Karpas-422 (cell line): ENCODE results near the gene TMC3. TPM values are rescaled to one million over a fixed set of nuclear protein-coding genes. Genes with fewer than 3 reads are reported as not detected.
A peak's percentile ranks its signal among the peaks of the same experiment; 100 is the strongest.

ENCODE experiments used
- DNase-seq: peaks from one replicate; pipeline ENCODE4 v3.0.0-alpha.2; 2015
- H2AFZ ChIP-seq: fragments of 200-600 bp; sonication (generic); 2 replicates; pipeline ENCODE4 v1.6.1; 2014; ENCODE audit warnings: antibody characterized with exemption, low read length, mixed read lengths
- H3K27ac ChIP-seq: fragments of 200-600 bp; sonication (generic); 2 replicates; pipeline ENCODE4 v1.5.1; 2014; ENCODE audit warnings: mild to moderate bottlenecking, low read length, moderate library complexity
- H3K27me3 ChIP-seq: fragments of 200-600 bp; sonication (generic); 2 replicates; pipeline ENCODE4 v1.6.1; 2014; ENCODE audit warnings: low read length, mixed read lengths
- H3K36me3 ChIP-seq: fragments of 200-600 bp; sonication (generic); 2 replicates; pipeline ENCODE4 v1.6.1; 2014; ENCODE audit warnings: low read length, mixed read lengths; ENCODE audit not compliant: insufficient read depth
- H3K4me1 ChIP-seq: fragments of 200-600 bp; sonication (generic); 2 replicates; pipeline ENCODE4 v1.6.1; 2014; ENCODE audit warnings: mild to moderate bottlenecking, low read length, mixed read lengths
- H3K4me2 ChIP-seq: fragments of 200-600 bp; sonication (generic); 2 replicates; pipeline ENCODE4 v1.6.1; 2014; ENCODE audit warnings: low read length, low read depth, mild to moderate bottlenecking; ENCODE audit not compliant: poor library complexity, severe bottlenecking
- H3K4me3 ChIP-seq: fragments of 200-600 bp; sonication (generic); 2 replicates; pipeline ENCODE4 v1.5.1; 2014; ENCODE audit warnings: mild to moderate bottlenecking, antibody characterized with exemption, low read length, mixed read lengths
- H3K79me2 ChIP-seq: fragments of 200-600 bp; sonication (generic); 2 replicates; pipeline ENCODE4 v1.6.1; 2014; ENCODE audit warnings: mild to moderate bottlenecking, low read length, mixed read lengths
- H3K9ac ChIP-seq: fragments of 200-600 bp; sonication (generic); 2 replicates; pipeline ENCODE4 v1.6.0; 2014; ENCODE audit warnings: low read length
- H3K9me2 ChIP-seq: fragments of 200-600 bp; sonication (generic), shearing (Covaris generic); replicated peaks from 2 replicates; pipeline ENCODE4 v1.6.0; 2014; ENCODE audit warnings: mild to moderate bottlenecking, low read length, moderate library complexity; ENCODE audit not compliant: insufficient read depth
- H3K9me3 ChIP-seq: fragments of 300-700, 200-600 bp; sonication (generic); 2 replicates; pipeline ENCODE4 v1.6.1; 2014; ENCODE audit warnings: low read length, mixed read lengths
- H4K20me1 ChIP-seq: fragments of 200-600 bp; sonication (generic); 2 replicates; pipeline ENCODE4 v1.6.1; 2014; ENCODE audit warnings: mild to moderate bottlenecking, antibody characterized with exemption, low read length, low read depth; ENCODE audit not compliant: insufficient read depth
- total RNA-seq: library from RNA; depleted of rRNA; stranded (reverse); fragments of >200 nt; shearing (Covaris generic); gene quantifications from 2 replicates; pipeline ENCODE4 v1.2.3, GENCODE V29; 2014; ENCODE audit warnings: low replicate concordance

The TMC3 gene
- total RNA-seq, 1 experiment from 2014 or later, result not detected

GRCh38 chr15:81296186-81296585 is 77.8 kb downstream of the TMC3 start:
- Histone ChIP-seq H3K36me3 (no peaks in the 10 kb centered on the region), H3K9ac (no peak overlapping the region), H3K9me3 (no peaks in the 10 kb centered on the region), H3K9me2 (no peaks in the 10 kb centered on the region), H2AFZ (no peak overlapping the region), H4K20me1 (no peaks in the 10 kb centered on the region), H3K4me3 (no peak overlapping the region), H3K79me2 (no peaks in the 10 kb centered on the region), H3K27me3 (no peaks in the 10 kb centered on the region), H3K4me1 (peaks cover 28% of the 10 kb centered on the region), H3K4me2 (no peak overlapping the region), H3K27ac (no peak overlapping the region)
- DNase-seq, result no peak

GRCh38 chr15:81295486-81296121 is 78.4 kb downstream of the TMC3 start:
- Histone ChIP-seq H3K4me2 (no peak overlapping the region), H3K9ac (no peak overlapping the region), H3K36me3 (no peaks in the 10 kb centered on the region), H3K4me3 (no peak overlapping the region), H4K20me1 (no peaks in the 10 kb centered on the region), H2AFZ (no peak overlapping the region), H3K27me3 (no peaks in the 10 kb centered on the region), H3K27ac (no peak overlapping the region), H3K9me3 (no peaks in the 10 kb centered on the region), H3K79me2 (no peaks in the 10 kb centered on the region), H3K4me1 (peaks cover 27% of the 10 kb centered on the region), H3K9me2 (no peaks in the 10 kb centered on the region)
- DNase-seq, result no peak

DNA sequence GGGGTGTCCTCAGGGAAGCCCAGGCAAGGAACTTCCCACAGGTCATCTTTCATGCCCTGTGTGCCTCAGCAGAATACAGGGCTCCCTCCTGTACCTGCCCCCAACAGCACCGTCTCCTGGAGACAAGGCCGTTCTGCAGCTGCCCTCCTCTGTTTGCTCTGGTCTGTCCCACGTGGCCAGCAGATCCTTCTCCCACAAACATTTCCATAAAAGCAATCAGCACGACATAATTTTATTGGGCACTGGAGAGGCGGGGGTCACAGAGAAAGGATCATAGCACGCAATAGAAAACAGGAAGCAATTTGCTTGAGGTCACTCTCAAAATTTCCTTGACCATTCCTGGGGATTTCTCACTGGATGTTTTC is 79.5 kb downstream of the TMC3 start:
- Histone ChIP-seq H3K4me1 (peaks cover 27% of the 10 kb centered on the region), H3K27ac (no peak overlapping the region), H3K9me3 (no peaks in the 10 kb centered on the region), H3K4me3 (no peak overlapping the region), H2AFZ (peak overlapping the region; percentile 12; the same call in 1 of the 2 replicates), H3K4me2 (peak overlapping the region; percentile 24), H3K36me3 (no peaks in the 10 kb centered on the region), H3K9ac (peak overlapping the region; percentile 21; the same call in 1 of the 2 replicates), H3K79me2 (no peaks in the 10 kb centered on the region), H3K27me3 (no peaks in the 10 kb centered on the region), H3K9me2 (no peaks in the 10 kb centered on the region), H4K20me1 (no peaks in the 10 kb centered on the region)
- no peak for DNase-seq

- Histone ChIP-seq H3K4me1 (peaks cover 27% of the 10 kb centered on the region), H3K79me2 (no peaks in the 10 kb centered on the region), H3K27ac (peak overlapping the region; percentile 7; the same call in 1 of the 2 replicates), H3K9me3 (no peaks in the 10 kb centered on the region), H3K9me2 (no peaks in the 10 kb centered on the region), H3K27me3 (no peaks in the 10 kb centered on the region), H3K9ac (peak overlapping the region; percentile 21; the same call in 1 of the 2 replicates), H2AFZ (peak overlapping the region; percentile 12; the same call in 1 of the 2 replicates), H4K20me1 (no peaks in the 10 kb centered on the region), H3K4me2 (peak overlapping the region; percentile 24), H3K4me3 (no peak overlapping the region; the same call in 1 of the 2 replicates), H3K36me3 (no peaks in the 10 kb centered on the region)
- DNase-seq, result peak; percentile 58
Measured at GRCh38 chr15:81293728-81294515, 80.1 kb downstream of the TMC3 start.

- no peak overlapping the region for H3K4me2 ChIP-seq
- DNase-seq, result no peak
- H3K4me1 ChIP-seq, result peaks cover 27% of the 10 kb centered on the region
- no peaks in the 10 kb centered on the region for H4K20me1 ChIP-seq
- H3K9ac ChIP-seq, result no peak overlapping the region
- H3K36me3 ChIP-seq, result no peaks in the 10 kb centered on the region
- H2AFZ ChIP-seq, result no peak overlapping the region
- no peaks in the 10 kb centered on the region for H3K27me3 ChIP-seq
- H3K9me2 ChIP-seq, result no peaks in the 10 kb centered on the region
- H3K4me3 ChIP-seq, result no peak overlapping the region
- no peak overlapping the region for H3K27ac ChIP-seq
- H3K9me3 ChIP-seq, result no peaks in the 10 kb centered on the region
- H3K79me2 ChIP-seq, result no peaks in the 10 kb centered on the region
Measured at GRCh38 chr15:81292523-81293001, 81.5 kb downstream of the TMC3 start.

- Histone ChIP-seq H3K4me3 (no peak overlapping the region), H3K9me2 (no peaks in the 10 kb centered on the region), H2AFZ (no peak overlapping the region), H3K9me3 (no peaks in the 10 kb centered on the region), H3K4me1 (peaks cover 27% of the 10 kb centered on the region), H3K4me2 (no peak overlapping the region), H4K20me1 (no peaks in the 10 kb centered on the region), H3K36me3 (no peaks in the 10 kb centered on the region), H3K27me3 (no peaks in the 10 kb centered on the region), H3K27ac (no peak overlapping the region), H3K79me2 (no peaks in the 10 kb centered on the region), H3K9ac (no peak overlapping the region)
- DNase-seq, result no peak
Measured at GRCh38 chr15:81291916-81292522, 82.0 kb downstream of the TMC3 start.

GRCh38 chr15:81289910-81290309 is 84.1 kb downstream of the TMC3 start:
- Histone ChIP-seq H3K9ac (no peak overlapping the region), H3K9me2 (no peaks in the 10 kb centered on the region), H3K27ac (no peak overlapping the region), H3K4me3 (no peak overlapping the region), H2AFZ (no peak overlapping the region), H3K36me3 (no peaks in the 10 kb centered on the region), H3K4me2 (no peak overlapping the region), H3K27me3 (no peaks in the 10 kb centered on the region), H4K20me1 (no peaks in the 10 kb centered on the region), H3K79me2 (no peaks in the 10 kb centered on the region), H3K4me1 (peaks cover 24% of the 10 kb centered on the region), H3K9me3 (no peaks in the 10 kb centered on the region)
- no peak for DNase-seq

- Histone ChIP-seq H3K4me1 (peaks cover 14% of the 10 kb centered on the region), H4K20me1 (no peaks in the 10 kb centered on the region), H3K4me3 (no peak overlapping the region), H3K9ac (no peak overlapping the region), H3K27ac (no peak overlapping the region), H3K79me2 (no peaks in the 10 kb centered on the region), H3K36me3 (no peaks in the 10 kb centered on the region), H2AFZ (no peak overlapping the region), H3K9me3 (no peaks in the 10 kb centered on the region), H3K27me3 (no peaks in the 10 kb centered on the region), H3K9me2 (no peaks in the 10 kb centered on the region), H3K4me2 (no peak overlapping the region)
- no peak for DNase-seq
Measured at GRCh38 chr15:81288616-81289015, 85.4 kb downstream of the TMC3 start.
